K562 (cell line): Measurements from ENCODE around the gene HEMGN. TPM values are rescaled to one million over a fixed set of nuclear protein-coding genes. Genes with fewer than 3 reads are reported as not detected.

ENCODE experiments used
- ASH1L ChIP-seq: fragments of 450-650 bp; IDR thresholded peaks from 2 replicates; pipeline ENCODE4 v1.6.1; 2018; ENCODE audit warnings: borderline replicate concordance, mild to moderate bottlenecking, low read depth; ENCODE audit not compliant: partially characterized antibody
- BRF1 ChIP-seq: IDR thresholded peaks from 3 replicates; pipeline ENCODE4 v1.6.1; 2011; ENCODE audit warnings: borderline replicate concordance, mild to moderate bottlenecking; ENCODE audit not compliant: insufficient read length; ENCODE audit errors: extremely low read depth
- CHD1 ChIP-seq: fragments of 200-600 bp; sonication (generic); IDR thresholded peaks from one replicate; pipeline ENCODE4 v1.6.1; 2012; ENCODE audit warnings: mild to moderate bottlenecking, moderate library complexity, low read length, inconsistent platforms
- CREBBP ChIP-seq: IDR thresholded peaks from one replicate; pipeline ENCODE4 v1.6.1; 2012; ENCODE audit warnings: low read depth, mild to moderate bottlenecking, control low read depth, inconsistent platforms, low read length
- ELF1 ChIP-seq: fragments of 200-800 bp; sonication (Bioruptor generic); IDR thresholded peaks from 2 replicates; pipeline ENCODE4 v1.6.1; 2016; ENCODE audit warnings: missing genetic modification characterization, missing compliant biosample characterization
- EWSR1 ChIP-seq: fragments of 450-650 bp; IDR thresholded peaks from 2 replicates; pipeline ENCODE4 v1.6.1; 2018; ENCODE audit warnings: borderline replicate concordance, mild to moderate bottlenecking, low read depth, moderate library complexity; ENCODE audit not compliant: partially characterized antibody
- MCM2 ChIP-seq: fragments of 450-650 bp; IDR thresholded peaks from 2 replicates; pipeline ENCODE4 v1.6.1; 2017; ENCODE audit warnings: low read depth, mild to moderate bottlenecking
- MEF2D ChIP-seq: conservative IDR thresholded peaks from 2 replicates; pipeline ENCODE4 v1.6.1; 2016; ENCODE audit warnings: low read depth, missing genetic modification characterization, missing compliant biosample characterization
- MYNN ChIP-seq, 2 experiments: sonication (generic); formaldehyde crosslinking in 1 of 2; IDR thresholded peaks; 2 replicates each; pipeline versions ENCODE4 v1.5.0 to v1.6.1; 2016 to 2020; ENCODE audit warnings: antibody characterized with exemption in 1 of 2, missing genetic modification reagents in 1 of 2
- NELFE ChIP-seq: IDR thresholded peaks from 2 replicates; pipeline ENCODE4 v1.6.1; 2011; ENCODE audit warnings: mild to moderate bottlenecking; ENCODE audit not compliant: insufficient read depth, insufficient read length
- NFATC3 ChIP-seq: fragments of 450-650 bp; IDR thresholded peaks from 2 replicates; pipeline ENCODE4 v1.6.1; 2017; ENCODE audit warnings: mild to moderate bottlenecking
- PREB ChIP-seq: sonication (generic); formaldehyde crosslinking; IDR thresholded peaks from 2 replicates; pipeline ENCODE4 v1.8.1; 2023; ENCODE audit warnings: mild to moderate bottlenecking, missing genetic modification reagents
- RFX7 ChIP-seq: fragments of 250-450 bp; sonication (Bioruptor Pico); IDR thresholded peaks from 2 replicates; pipeline ENCODE4 v1.5.1; 2021; ENCODE audit warnings: mild to moderate bottlenecking
- RNF2 ChIP-seq: sonication (generic); IDR thresholded peaks from 2 replicates; pipeline ENCODE4 v1.6.1; 2016
- SMAD2 ChIP-seq: fragments of 150-350 bp; IDR thresholded peaks from 2 replicates; pipeline ENCODE4 v1.6.1; 2014; ENCODE audit warnings: low read depth, mild to moderate bottlenecking, low read length
- SNAPC5 ChIP-seq: fragments of 250-450 bp; sonication (Bioruptor Pico); IDR thresholded peaks from 2 replicates; pipeline ENCODE4 v1.8.0; 2021; ENCODE audit warnings: moderate library complexity, mild to moderate bottlenecking, inconsistent platforms
- SREBF1 ChIP-seq: fragments of 150-350 bp; IDR thresholded peaks from 2 replicates; pipeline ENCODE4 v1.6.1; 2014; ENCODE audit warnings: antibody characterized with exemption, low read depth, low read length, borderline replicate concordance
- TCFL5 ChIP-seq: fragments of 250-450 bp; sonication (Bioruptor Pico); conservative IDR thresholded peaks from 2 replicates; pipeline ENCODE4 v1.6.1; 2021; ENCODE audit warnings: mild to moderate bottlenecking, moderate library complexity, matching md5 sums
- TEAD2 ChIP-seq: fragments of 450-650 bp; IDR thresholded peaks from 2 replicates; pipeline ENCODE4 v1.6.1; 2016; ENCODE audit warnings: missing genetic modification characterization, control low read depth, missing compliant biosample characterization
- TRIM24 ChIP-seq, 2 experiments: fragments of 450-650 bp; IDR thresholded peaks; 2 replicates each; pipeline ENCODE4 v1.6.1; 2016
- ZNF584 ChIP-seq: fragments of 200-800 bp; sonication (Bioruptor generic); IDR thresholded peaks from 2 replicates; pipeline ENCODE4 v1.6.1; 2016; ENCODE audit warnings: low read depth, mild to moderate bottlenecking, missing genetic modification characterization, missing compliant biosample characterization
- ZNF644 ChIP-seq: fragments of 200-800 bp; sonication (Bioruptor generic); IDR thresholded peaks from 2 replicates; pipeline ENCODE4 v1.6.1; 2016; ENCODE audit warnings: low read depth, missing genetic modification characterization, missing compliant biosample characterization
- polyA plus RNA-seq, 8 experiments: library from polyadenylated mRNA; depleted of rRNA in 4 of 8; stranded (reverse) in 5 of 8; unstranded in 3 of 8; fragments of >200 nt; fragmentation: Nextera tagmentation in 2 of 8; fragmentation: Illumina TruSeq in 1 of 8; extraction: Ambion mirVana in 2 of 8; extraction: Trizol in 1 of 8; gene quantifications; 2 replicates each; pipeline versions ENCODE4 v1.2.1 to v1.2.3, GENCODE V29; 2011 to 2014; ENCODE audit warnings: inconsistent platforms in 1 of 8, missing spikeins in 1 of 8
- total RNA-seq, 7 experiments: library from RNA; depleted of rRNA in 6 of 7; stranded (reverse); fragments of >200 nt in 6 of 7; fragmentation: Illumina TruSeq in 2 of 7; extraction: Trizol in 2 of 7; gene quantifications; 2 replicates each; pipeline versions ENCODE4 v1.2.1 to v1.2.3, GENCODE V29; 2011 to 2021; ENCODE audit warnings: low replicate concordance in 1 of 7
- TF ChIP-seq, protein P1 (sequence below): fragments of 250-450 bp; sonication (Bioruptor Pico); IDR thresholded peaks from 2 replicates; pipeline ENCODE4 v1.4.0; 2020; ENCODE audit warnings: borderline replicate concordance
- TF ChIP-seq, protein P2 (sequence below): IDR thresholded peaks from 2 replicates; pipeline ENCODE4 v1.6.1; 2012; ENCODE audit warnings: low read depth, low read length, improper control_type of control experiment, borderline replicate concordance

Gene HEMGN
- total and polyA plus RNA-seq, 9 of the 15 experiments (the other 6 are each of a cell fraction or from before 2014, with no cell fraction given): 56.3 to 258 (median 137) TPM

DNA sequence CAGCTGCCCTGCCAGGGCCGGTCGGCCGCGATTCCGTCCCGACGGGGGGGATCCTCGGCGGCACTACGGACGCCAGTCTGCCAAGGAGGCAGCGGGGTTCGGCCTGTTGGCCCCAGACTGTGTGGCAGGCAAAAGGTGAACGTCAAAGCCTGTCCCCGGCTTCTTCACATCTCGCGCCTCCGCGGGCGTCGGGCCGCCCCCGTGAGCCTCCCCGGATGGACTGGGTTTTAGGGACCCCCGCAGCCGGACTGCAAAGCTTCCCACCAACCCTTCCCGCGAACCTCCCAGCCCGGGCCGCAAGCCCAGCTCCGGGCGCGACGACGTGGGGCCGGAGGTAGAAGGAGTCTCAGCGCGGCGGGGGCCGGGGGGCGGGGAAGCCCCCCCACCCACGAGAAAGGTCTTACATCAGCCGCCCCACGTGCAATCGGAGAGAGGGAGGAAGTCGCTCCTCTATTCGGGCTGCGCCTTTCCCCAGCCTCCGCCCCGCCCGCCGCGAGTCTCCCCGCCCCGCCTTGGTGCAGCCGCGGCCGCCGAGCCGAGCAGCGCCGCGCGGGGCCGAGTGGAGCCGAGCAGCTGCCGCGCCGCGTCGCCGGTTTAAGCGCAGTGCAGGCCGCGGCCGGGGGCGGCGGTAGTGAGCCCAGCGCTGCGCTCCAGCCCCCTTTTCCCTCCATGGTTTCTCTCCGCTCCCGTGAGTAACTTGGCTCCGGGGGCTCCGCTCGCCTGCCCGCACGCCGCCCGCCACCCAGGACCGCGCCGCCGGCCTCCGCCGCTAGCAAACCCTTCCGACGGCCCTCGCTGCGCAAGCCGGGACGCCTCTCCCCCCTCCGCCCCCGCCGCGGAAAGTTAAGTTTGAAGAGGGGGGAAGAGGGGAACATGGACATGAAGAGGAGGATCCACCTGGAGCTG lies 45.0 kb upstream of the HEMGN start, which contains the start of gene ANP32B (continued):
- TF ChIP-seq PREB (CRISPR knock-in tag): peak; percentile 95; the same call in 1 of the 2 replicates
- TF ChIP-seq NELFE: no peak
- TF ChIP-seq BRF1: no peak
- TF ChIP-seq CHD1: peak; percentile 80
- TF ChIP-seq ZNF584 (CRISPR knock-in tag): no peak
- TF ChIP-seq, protein P1, sequence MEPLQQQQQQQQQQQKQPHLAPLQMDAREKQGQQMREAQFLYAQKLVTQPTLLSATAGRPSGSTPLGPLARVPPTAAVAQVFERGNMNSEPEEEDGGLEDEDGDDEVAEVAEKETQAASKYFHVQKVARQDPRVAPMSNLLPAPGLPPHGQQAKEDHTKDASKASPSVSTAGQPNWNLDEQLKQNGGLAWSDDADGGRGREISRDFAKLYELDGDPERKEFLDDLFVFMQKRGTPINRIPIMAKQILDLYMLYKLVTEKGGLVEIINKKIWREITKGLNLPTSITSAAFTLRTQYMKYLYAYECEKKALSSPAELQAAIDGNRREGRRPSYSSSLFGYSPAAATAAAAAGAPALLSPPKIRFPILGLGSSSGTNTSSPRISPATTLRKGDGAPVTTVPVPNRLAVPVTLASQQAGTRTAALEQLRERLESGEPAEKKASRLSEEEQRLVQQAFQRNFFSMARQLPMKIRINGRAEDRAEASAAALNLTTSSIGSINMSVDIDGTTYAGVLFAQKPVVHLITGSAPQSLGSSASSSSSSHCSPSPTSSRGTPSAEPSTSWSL: peak; percentile 51; the same call in 1 of the 2 replicates
- TF ChIP-seq CREBBP: no peak
- TF ChIP-seq RNF2: peak; percentile 89
- TF ChIP-seq, protein P2, sequence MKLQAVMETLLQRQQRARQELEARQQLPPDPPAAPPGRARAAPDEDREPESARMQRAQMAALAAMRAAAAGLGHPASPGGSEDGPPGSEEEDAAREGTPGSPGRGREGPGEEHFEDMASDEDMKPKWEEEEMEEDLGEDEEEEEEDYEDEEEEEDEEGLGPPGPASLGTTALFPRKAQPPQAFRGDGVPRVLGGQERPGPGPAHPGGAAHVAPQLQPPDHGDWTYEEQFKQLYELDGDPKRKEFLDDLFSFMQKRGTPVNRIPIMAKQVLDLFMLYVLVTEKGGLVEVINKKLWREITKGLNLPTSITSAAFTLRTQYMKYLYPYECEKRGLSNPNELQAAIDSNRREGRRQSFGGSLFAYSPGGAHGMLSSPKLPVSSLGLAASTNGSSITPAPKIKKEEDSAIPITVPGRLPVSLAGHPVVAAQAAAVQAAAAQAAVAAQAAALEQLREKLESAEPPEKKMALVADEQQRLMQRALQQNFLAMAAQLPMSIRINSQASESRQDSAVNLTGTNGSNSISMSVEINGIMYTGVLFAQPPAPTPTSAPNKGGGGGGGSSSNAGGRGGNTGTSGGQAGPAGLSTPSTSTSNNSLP: no peak
- TF ChIP-seq TEAD2: no peak
- TF ChIP-seq NFATC3: no peak
- TF ChIP-seq EWSR1: no peak
- TF ChIP-seq MCM2: no peak
- TF ChIP-seq TCFL5 (CRISPR knock-in tag): no peak
- TF ChIP-seq RFX7: no peak
- TF ChIP-seq SMAD2: no peak
- TF ChIP-seq MEF2D: peak; percentile 55; the same call in 1 of the 2 replicates
- TF ChIP-seq ELF1 (tag): no peak
- TF ChIP-seq ZNF644 (tag): no peak; the same call in 1 of the 2 replicates
- TF ChIP-seq MYNN (IDR thresholded peaks at IDR 0.05): 0 out of 2 replicates have a peak, but pooled peaks have one; percentile 21
- no peak for TF ChIP-seq MYNN (CRISPR knock-in tag; IDR thresholded peaks at IDR 0.05)
- no peak for TF ChIP-seq SREBF1
- no peak for TF ChIP-seq SNAPC5
- no peak for TF ChIP-seq ASH1L
- peak in 1 of 2 experiments; percentile 71; a peak in 2 of 4 replicates for TF ChIP-seq TRIM24 (IDR thresholded peaks at IDR 0.05)
